Measurements from ENCODE around the gene PXDC1. TPM values are rescaled to one million over a fixed set of nuclear protein-coding genes. Genes with fewer than 3 reads are reported as not detected.
A peak's percentile ranks its signal among the peaks of the same experiment; 100 is the strongest.

The PXDC1 gene
- total and polyA plus RNA-seq, 2 donors (not counting 3 experiments of a cell fraction or from before 2014, with no cell fraction given) = 60.9 to 121 TPM

- ChIA-PET POLR2A (no interaction called here), CTCF (interaction anchor here (0.8 to 2.3 kb wide), 4 partner anchors 110 to 269 kb away, joined by 3 to 6 read pairs (median 4); partner anchors contain the start of gene FAM50B)
- H3K9me3 ChIP-seq (replicated peaks; ENCODE audit: control insufficient read depth, insufficient read depth, low read length) = no peaks in the 10 kb centered on the region
- no peak overlapping the region for H3K4me3 ChIP-seq (replicated peaks in 1 of 3; ENCODE audit: insufficient read depth in 1 of 3, low read depth in 1 of 3, low read length in 3 of 3)
- TF ChIP-seq GATA2 (IDR thresholded peaks at IDR 0.05; ENCODE audit: insufficient read depth, insufficient read length, low read depth, low read length) (no peak), POLR2AphosphoS5 (IDR thresholded peaks at IDR 0.05; ENCODE audit: insufficient read depth, low read depth, low read length) (no peak)
- TF ChIP-seq, protein P1, sequence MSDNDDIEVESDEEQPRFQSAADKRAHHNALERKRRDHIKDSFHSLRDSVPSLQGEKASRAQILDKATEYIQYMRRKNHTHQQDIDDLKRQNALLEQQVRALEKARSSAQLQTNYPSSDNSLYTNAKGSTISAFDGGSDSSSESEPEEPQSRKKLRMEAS (IDR thresholded peaks at IDR 0.05; ENCODE audit: insufficient read depth, insufficient read length) = no peak
- no peak overlapping the region for H3K4me2 ChIP-seq (ENCODE audit: insufficient read depth, low read length)
- H3K9ac ChIP-seq (replicated peaks; ENCODE audit: extremely low read depth, insufficient read depth, low read length) = no peak overlapping the region
- H3K36me3 ChIP-seq (ENCODE audit: control insufficient read depth in 2 of 2, extremely low read depth in 1 of 2, insufficient read depth in 2 of 2, low read length in 2 of 2) = peaks cover 33 to 49% of the 10 kb centered on the region in 2 experiments
- peaks cover 100% of the 10 kb centered on the region for H3K79me2 ChIP-seq (ENCODE audit: control insufficient read depth, insufficient read depth, low read length)
- DNase-seq (ENCODE audit: low read depth, low spot score) (no peak), FAIRE-seq (no peak)
- H3K27me3 ChIP-seq (ENCODE audit: control insufficient read depth in 2 of 2, insufficient read depth in 2 of 2, low read length in 2 of 2) = no peaks in the 10 kb centered on the region
- peak overlapping the region; percentile 33 for H3K27ac ChIP-seq (ENCODE audit: insufficient read depth, low read depth, low read length)
- intact Hi-C loops (cut with micrococcal nuclease) = no loop called here
- no TSS peak for BruUV-seq (replicated peaks)
- dilution Hi-C loops (cut with MboI; ENCODE audit: extremely low pct_ligation_motif_present, low sequenced_read_pairs) = no loop called here
- peaks cover 8% of the 10 kb centered on the region for H4K20me1 ChIP-seq (replicated peaks; ENCODE audit: control insufficient read depth, extremely low read depth, insufficient read depth, low read length)
- H3K4me1 ChIP-seq (ENCODE audit: control insufficient read depth, extremely low read depth, insufficient read depth, low read length) = peaks cover 63% of the 10 kb centered on the region
- no peaks in the 10 kb centered on the region for H3K9me1 ChIP-seq (replicated peaks; ENCODE audit: control insufficient read depth, extremely low read depth, insufficient read depth, low read length)
- H2AFZ ChIP-seq (ENCODE audit: low read depth, low read length) = no peak overlapping the region
Observed at GRCh38 chr6:3739311-3739897, 12.1 kb downstream of the PXDC1 start.

DNA sequence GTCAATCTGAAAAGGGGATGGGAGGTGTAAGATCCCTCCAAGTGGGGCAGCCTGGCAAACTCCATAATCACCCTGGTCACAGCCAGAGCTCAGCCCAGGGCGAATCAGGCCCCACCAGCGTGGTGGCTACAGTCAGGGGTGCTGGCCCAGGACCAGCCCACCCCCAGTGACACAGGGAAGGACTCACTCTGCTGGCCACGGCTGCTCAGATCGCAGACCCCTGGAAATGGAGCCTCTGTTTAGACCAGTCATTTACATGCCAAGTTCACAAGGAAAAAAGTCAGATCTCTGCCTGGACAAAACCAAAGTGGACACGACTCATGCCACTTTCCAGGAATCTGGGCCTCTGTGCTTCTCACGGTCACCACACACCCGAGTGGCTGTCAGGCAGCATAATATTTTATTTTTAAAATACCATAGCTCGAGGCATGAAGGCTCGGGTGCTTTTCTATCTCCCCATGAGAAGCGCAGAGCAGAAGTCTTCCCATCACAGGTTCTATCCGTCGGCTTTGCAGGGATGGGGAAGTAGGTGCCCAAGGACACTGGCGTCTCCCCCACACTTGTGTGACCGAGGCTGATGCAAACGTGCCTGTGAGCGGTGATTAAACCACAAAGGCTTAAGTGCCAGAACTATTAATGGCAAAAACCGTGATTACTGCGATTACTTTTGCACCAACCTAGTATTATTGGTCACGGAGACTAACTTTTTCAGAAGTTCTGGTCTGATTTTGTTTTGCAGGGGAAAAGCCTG, 13.0 kb downstream of the PXDC1 start:
- H3K4me1 ChIP-seq (ENCODE audit: control insufficient read depth, extremely low read depth, insufficient read depth, low read length) = peaks cover 63% of the 10 kb centered on the region
- H4K20me1 ChIP-seq (replicated peaks; ENCODE audit: control insufficient read depth, extremely low read depth, insufficient read depth, low read length) = peaks cover 8% of the 10 kb centered on the region
- H3K9me3 ChIP-seq (replicated peaks; ENCODE audit: control insufficient read depth, insufficient read depth, low read length) = no peaks in the 10 kb centered on the region
- no peak overlapping the region for H2AFZ ChIP-seq (ENCODE audit: low read depth, low read length)
- H3K27me3 ChIP-seq (ENCODE audit: control insufficient read depth in 2 of 2, insufficient read depth in 2 of 2, low read length in 2 of 2) = no peaks in the 10 kb centered on the region
- H3K36me3 ChIP-seq (ENCODE audit: control insufficient read depth in 2 of 2, extremely low read depth in 1 of 2, insufficient read depth in 2 of 2, low read length in 2 of 2) = peaks cover 33 to 55% of the 10 kb centered on the region in 2 experiments
- no peaks in the 10 kb centered on the region for H3K9me1 ChIP-seq (replicated peaks; ENCODE audit: control insufficient read depth, extremely low read depth, insufficient read depth, low read length)
- FAIRE-seq (no peak), DNase-seq (ENCODE audit: low read depth, low spot score) (no peak)
- no TSS peak for BruUV-seq (replicated peaks)
- H3K27ac ChIP-seq (ENCODE audit: insufficient read depth, low read depth, low read length) = peak overlapping the region; percentile 33
- dilution Hi-C loops (cut with MboI; ENCODE audit: extremely low pct_ligation_motif_present, low sequenced_read_pairs) (no loop called here), intact Hi-C loops (cut with micrococcal nuclease) (no loop called here)
- ChIA-PET CTCF (no interaction called here), POLR2A (no interaction called here)
- no peak overlapping the region for H3K9ac ChIP-seq (replicated peaks; ENCODE audit: extremely low read depth, insufficient read depth, low read length)
- H3K4me3 ChIP-seq (replicated peaks in 1 of 3; ENCODE audit: insufficient read depth in 1 of 3, low read depth in 1 of 3, low read length in 3 of 3) = no peak overlapping the region
- H3K79me2 ChIP-seq (ENCODE audit: control insufficient read depth, insufficient read depth, low read length) = peaks cover 100% of the 10 kb centered on the region
- no peak overlapping the region for H3K4me2 ChIP-seq (ENCODE audit: insufficient read depth, low read length)
- TF ChIP-seq, protein P2, sequence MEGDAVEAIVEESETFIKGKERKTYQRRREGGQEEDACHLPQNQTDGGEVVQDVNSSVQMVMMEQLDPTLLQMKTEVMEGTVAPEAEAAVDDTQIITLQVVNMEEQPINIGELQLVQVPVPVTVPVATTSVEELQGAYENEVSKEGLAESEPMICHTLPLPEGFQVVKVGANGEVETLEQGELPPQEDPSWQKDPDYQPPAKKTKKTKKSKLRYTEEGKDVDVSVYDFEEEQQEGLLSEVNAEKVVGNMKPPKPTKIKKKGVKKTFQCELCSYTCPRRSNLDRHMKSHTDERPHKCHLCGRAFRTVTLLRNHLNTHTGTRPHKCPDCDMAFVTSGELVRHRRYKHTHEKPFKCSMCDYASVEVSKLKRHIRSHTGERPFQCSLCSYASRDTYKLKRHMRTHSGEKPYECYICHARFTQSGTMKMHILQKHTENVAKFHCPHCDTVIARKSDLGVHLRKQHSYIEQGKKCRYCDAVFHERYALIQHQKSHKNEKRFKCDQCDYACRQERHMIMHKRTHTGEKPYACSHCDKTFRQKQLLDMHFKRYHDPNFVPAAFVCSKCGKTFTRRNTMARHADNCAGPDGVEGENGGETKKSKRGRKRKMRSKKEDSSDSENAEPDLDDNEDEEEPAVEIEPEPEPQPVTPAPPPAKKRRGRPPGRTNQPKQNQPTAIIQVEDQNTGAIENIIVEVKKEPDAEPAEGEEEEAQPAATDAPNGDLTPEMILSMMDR (IDR thresholded peaks at IDR 0.05; ENCODE audit: extremely low read depth in 1 of 2, insufficient read depth in 1 of 2, low read depth in 1 of 2, low read length in 2 of 2) = no peak
- no peak for TF ChIP-seq POLR2A (IDR thresholded peaks at IDR 0.05; ENCODE audit: low read depth, low read length)
- no peak for TF ChIP-seq POLR2AphosphoS5 (IDR thresholded peaks at IDR 0.05; ENCODE audit: insufficient read depth, low read depth, low read length)
- no peak for TF ChIP-seq JUN (IDR thresholded peaks at IDR 0.05; ENCODE audit: borderline replicate concordance, insufficient read depth, insufficient read length, low read depth)
- TF ChIP-seq, protein P1 (IDR thresholded peaks at IDR 0.05; ENCODE audit: insufficient read depth, insufficient read length) = no peak
- no peak for TF ChIP-seq GATA2 (IDR thresholded peaks at IDR 0.05; ENCODE audit: insufficient read depth, insufficient read length, low read depth, low read length)
- no peak for TF ChIP-seq MYC (IDR thresholded peaks at IDR 0.05; ENCODE audit: low read depth, low read length)
- no peak for TF ChIP-seq FOS (IDR thresholded peaks at IDR 0.05; ENCODE audit: borderline replicate concordance, insufficient read depth, low read length)
- no peak for TF ChIP-seq EZH2 (IDR thresholded peaks at IDR 0.05; ENCODE audit: borderline replicate concordance, low read depth, low read length, severe bottlenecking)

Data from endothelial cell of umbilical vein (primary cell).